CD4-positive, alpha-beta T cell treated with Interleukin-1 beta for 1 hour (primary cell): ENCODE data around the gene GPR17.
A peak's percentile ranks its signal among the peaks of the same experiment; 100 is the strongest.

Experiments used
- DNase-seq, 2 donors: peaks; one replicate each; pipeline ENCODE4 v3.0.0-alpha.2; 2020 to 2022

The GPR17 gene

DNA sequence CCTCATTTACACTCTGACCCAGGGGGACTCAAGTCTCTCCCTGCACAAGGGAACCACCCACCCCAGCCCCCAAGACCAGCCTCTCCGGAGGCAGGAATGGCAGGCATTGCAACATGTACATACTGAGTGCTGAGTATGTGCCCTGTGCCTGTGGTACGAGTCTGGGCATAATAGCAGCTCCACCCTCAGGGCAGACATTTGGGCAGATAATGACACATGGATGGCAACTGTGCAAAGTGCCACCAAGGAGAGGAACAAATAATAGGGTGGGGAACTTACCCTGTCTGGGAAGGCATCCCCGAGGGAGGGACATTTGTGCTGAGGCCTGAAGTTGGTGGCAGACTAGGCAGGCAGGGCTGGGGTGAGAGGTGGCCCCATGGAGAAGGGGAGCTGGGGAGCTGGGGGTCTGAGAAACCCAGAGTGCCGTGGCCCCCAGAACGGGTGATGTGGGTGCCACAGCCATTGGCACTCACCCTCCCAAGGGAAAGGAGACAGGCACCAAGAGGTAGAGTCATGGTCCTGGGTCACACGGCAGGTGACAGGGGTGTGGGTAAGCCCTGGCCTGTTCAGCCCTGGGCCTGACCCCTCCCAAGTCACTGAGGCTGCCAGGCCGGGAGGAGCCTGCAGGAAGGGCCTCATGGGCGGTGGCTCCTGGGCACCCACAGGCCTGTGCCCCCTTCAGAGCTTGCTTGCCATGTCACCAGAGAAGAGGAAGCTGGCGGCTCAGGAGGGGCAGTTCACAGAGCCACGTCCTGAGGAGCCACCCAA, 15.7 kb upstream of the GPR17 start:
- peak in 1 of 2 donors; percentile 36 for DNase-seq

GRCh38 chr2:127630864-127631540, 15.0 kb upstream of the GPR17 start:
- no peak for DNase-seq

DNA sequence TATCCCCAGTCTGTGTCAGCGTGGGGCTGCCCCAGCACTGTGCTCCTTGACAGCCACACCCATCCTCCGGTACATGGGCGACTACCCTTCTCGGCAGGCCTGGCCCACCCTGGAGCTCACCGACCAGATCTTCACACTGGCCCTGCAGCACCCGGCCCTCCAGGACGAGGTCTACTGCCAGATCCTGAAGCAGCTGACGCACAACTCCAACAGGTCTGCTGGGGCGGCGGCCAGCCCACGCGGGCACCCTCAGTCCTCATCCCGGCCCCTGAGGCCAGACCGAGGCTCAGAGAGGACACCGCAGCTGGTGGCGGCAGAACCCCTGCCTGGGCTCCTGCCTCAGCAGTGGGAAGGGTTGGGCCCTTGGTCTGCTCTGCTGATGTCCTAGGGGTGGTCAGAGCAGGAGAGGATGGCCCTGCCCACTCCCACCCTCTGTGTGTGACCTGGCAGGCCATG, 14.4 kb upstream of the GPR17 start:
- no peak for DNase-seq

GRCh38 chr2:127631997-127632581, 13.9 kb upstream of the GPR17 start:
- no peak for DNase-seq

DNA sequence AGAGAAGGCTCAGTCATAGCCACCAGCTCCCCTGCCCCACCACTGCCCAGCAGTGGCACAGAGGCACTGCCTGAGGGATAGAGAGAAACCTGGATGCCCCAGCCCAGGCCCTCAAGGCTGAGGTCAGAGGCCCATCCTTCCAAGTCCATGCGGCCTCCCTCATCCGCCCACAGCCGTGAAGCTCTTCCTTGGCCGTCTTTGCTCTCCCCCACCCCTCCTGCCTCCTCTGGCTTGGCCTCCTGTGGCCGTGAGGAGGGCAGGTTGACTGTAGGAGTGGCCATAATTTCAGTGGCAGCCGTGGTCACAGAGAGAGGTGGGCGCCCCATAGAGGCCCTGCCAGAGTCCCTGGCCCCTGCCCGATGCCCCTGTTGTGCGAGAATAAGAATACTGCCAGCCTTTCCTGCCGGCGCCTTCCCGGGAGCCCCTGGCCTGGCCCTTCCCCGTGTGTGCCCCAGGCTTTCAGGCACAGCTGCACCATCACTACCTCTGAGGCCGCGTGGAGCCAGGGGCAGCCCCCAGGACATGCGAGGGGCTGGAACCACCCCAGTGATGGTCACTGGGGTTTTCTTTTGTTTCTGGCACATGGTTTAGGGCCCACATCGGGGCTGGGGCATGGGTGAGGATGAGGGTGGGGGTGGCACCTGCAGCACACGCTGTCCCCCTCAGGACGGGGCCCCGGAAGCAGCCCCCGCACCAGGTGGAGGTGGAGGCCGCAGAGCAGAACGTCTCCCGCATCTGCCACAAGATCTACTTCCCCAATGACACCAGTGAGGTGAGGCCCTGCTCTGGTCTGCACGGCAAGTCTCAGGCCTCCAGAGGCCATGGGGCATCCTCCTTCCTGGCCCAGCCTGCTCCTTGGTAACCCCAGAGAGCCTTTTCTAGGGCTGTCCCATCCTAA, 13.1 kb upstream of the GPR17 start:
- peak in 1 of 2 donors; percentile 59 for DNase-seq

DNA sequence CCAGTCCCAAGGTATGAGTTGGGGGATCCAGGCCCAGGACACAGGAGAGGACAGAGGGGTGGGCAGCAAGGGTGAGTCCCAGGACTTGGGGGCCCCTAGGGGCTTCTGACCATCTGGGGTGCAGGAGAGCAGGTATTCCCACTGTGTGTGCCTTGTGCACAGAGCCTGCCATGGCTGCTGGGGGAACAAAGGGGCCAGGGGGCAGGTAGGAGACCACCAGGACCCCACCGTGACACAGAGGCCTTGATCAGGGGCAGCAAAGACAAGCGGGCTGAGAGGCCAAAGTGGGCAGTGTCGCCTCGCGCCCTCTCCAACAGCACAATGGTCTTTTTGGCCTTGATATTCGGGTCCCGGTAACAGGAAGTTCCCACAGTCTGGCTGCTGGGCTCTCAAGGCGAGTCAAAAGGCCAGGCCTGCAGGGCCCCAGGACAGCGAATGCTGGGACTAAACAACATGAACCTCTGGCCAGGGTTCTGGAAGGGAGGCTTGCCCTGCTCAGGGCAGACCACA, 12.3 kb upstream of the GPR17 start:
- no peak for DNase-seq

- DNase-seq, result no peak
Measured at GRCh38 chr2:127634066-127634617, 11.8 kb upstream of the GPR17 start.

- DNase-seq, result no peak
Measured at GRCh38 chr2:127634626-127635379, 11.2 kb upstream of the GPR17 start.

DNA sequence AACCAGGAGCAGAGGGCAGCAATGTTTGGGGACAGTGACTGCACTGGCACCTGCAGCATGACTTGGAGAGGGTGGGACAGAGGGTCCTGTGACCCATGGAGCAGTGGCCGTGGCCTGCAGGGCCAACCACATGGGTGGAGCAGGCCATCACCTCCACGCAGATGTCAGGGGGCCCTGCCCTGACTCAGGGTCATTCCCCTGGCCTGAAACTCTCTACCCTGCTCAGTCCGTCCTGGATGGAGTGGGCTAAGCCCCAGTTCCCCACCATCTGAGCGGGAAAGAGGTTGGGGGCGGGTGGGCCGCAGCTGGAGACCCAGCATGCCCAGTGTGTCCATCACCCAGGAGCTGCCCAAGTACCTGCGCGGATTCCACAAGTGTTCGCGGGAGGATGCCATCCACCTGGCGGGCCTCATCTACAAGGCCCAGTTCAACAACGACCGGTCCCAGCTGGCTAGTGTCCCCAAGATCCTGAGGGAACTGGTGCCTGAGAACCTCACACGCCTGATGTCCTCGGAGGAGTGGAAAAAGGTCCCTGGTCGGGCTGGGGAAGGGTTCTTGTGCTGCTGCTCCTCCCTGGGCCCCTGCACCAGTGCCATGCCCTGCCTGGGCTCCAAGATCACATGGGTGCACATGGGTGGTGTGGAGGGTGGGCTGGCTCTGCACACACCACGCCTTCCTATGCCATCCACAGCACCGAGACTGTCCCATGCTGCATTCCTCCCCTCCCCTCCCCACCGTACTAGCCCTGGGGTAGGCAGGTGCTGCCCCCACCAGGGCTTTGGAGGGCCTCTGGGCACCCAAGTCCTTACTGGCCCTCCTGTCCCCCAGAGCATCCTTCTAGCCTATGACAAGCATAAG, 10.3 kb upstream of the GPR17 start:
- DNase-seq, result no peak

GRCh38 chr2:127636248-127637235, 9.4 kb upstream of the GPR17 start:
- DNase-seq, result no peak

GRCh38 chr2:127637236-127637630, 8.7 kb upstream of the GPR17 start:
- DNase-seq, result no peak

- DNase-seq, result peak in 1 of 2 donors; percentile 13
Measured at GRCh38 chr2:127637725-127638252, 8.2 kb upstream of the GPR17 start.

DNA sequence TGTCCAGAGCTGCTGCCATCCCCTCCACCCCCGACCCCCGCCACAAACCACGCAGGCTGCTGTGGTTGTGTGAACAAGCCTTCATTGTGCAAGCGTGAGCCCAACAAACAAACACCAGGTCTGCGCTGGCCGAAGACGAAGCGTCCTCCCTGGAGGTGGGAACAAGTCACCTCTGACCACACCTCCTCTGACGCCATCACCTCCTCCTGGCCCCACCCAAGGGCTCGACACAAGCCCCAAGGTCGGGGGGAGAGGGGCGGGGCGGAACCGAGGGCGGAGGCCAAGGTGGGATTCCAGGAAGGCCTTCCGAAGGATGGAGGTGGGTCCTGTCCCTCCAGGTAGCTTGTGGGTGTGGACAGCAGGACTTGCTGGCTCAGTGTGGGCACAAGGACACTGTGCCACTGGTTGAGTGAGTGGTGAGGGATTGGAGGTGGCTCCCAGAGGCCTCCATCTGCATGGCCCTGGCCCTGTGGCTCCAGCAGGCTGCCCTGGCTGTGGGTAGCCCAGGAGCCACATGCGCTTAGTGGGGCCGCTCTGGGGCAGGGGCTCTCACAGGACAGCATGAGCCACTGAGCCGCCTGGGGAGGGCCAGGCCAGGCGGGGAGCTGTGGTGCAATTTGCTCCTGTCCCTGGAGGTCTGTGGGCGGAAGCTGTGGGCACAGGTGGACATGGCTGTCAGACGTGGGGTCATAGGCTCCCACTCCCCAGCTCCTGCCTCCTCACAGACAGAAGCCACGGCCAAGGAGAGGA, 7.4 kb upstream of the GPR17 start:
- peak in 1 of 2 donors; percentile 18 for DNase-seq

- no peak for DNase-seq
Measured at GRCh38 chr2:127639111-127639474, 6.9 kb upstream of the GPR17 start.

DNA sequence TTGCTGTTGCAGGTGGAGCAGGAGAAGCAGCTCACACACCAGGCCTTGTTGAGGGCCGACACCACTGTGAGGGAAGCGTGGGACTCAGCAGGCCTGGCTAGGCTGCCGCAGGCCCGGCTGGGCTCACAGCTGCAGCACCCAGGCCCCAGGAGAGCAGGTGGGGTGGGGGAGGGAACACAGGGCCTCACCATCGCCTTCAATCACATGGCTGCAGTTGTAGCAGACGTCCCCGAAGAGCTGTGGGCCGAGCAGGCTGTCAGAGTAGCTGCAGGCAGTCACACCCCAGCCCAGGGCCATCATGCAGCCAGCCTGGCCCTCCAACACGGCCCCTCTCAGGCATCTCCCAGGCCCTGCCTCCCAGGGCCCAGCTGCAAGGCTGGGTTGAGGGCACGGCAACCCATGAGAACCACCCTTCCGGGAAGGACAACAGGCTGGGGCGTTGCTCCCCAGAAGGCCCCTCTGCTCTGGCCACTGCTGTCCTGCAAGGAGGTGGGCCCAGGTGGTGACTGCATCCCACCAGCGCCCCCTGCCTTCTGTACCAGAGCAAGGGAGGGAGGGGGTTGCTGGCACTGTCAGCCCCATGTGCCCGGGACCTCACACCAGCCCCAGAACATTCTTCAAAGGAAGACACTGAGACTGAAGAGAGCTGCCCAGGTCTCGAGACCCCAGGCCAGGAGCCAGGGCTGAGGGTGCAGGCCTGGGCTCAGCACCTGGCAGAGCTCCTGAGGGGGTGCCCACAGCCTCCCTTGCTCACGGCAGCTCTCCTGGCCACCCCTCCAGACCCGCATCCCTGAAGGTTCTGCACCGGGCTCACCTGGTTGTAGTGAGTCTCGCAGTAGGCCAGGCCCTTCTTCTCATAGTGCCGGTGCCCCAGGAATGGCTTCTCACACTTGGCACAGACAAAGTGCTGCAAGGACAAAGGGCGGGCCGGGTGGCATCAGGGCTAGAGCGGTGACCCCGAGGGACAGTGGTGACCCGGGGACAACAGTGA, 5.6 kb upstream of the GPR17 start:
- DNase-seq, result peak; percentile 24 to 59

DNA sequence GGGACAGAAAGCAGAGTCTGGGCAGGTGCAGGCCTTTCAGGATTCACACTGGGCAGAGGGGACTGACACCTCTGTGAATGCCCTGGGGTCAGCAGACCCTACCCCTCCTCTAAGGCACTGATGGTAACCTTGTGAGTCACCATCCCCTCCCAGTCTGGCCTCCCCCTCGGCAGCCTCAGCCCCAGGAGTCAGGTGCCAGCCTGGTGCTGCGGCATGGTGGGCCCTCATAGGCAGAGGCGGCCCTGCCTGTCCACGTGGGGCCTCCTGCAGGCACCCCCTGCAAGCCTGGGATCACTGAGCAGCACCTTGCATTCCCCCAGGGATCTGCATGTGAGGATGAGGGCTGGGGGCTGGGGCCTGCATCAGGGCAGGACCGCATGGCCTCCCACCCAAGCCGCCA, 4.8 kb upstream of the GPR17 start:
- DNase-seq, result no peak
